Measurements from ENCODE around the gene TMPRSS12.
"Not testable (repeated sequence)": the region's sequence is repeated elsewhere in the genome, so short reads cannot be mapped to it uniquely, and the experiment has no call there.

The TMPRSS12 gene

DNA sequence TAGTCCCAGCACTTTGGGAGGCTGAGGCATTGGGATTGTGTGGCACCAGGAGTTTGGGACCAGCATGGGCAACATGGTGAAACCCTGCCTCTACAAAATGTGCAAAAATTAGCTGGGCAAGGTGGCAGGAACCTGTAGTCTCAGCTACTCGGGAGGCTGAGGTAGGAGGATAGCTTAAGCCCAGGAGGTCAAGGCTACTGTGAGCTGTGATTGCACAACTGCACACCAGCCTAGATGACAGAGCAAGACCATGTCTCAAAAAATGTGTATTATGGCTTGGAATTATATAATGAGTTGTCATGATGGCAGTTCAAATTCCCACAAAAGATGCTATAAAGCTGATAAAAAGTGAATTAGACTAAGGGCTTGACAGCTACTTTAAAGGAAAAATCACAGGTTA, 20.6 kb upstream of the TMPRSS12 start:
- Histone ChIP-seq H3K27me3 (no peaks in the 10 kb centered on the region), H3K4me3 (ENCODE audit: low read depth, low read length) (no peak overlapping the region), H3K36me3 (peaks cover 14% of the 10 kb centered on the region), H3K9me3 (no peaks in the 10 kb centered on the region), H3K4me1 (peaks cover 4% of the 10 kb centered on the region)
- no peak for DNase-seq
- TF ChIP-seq, protein P1, sequence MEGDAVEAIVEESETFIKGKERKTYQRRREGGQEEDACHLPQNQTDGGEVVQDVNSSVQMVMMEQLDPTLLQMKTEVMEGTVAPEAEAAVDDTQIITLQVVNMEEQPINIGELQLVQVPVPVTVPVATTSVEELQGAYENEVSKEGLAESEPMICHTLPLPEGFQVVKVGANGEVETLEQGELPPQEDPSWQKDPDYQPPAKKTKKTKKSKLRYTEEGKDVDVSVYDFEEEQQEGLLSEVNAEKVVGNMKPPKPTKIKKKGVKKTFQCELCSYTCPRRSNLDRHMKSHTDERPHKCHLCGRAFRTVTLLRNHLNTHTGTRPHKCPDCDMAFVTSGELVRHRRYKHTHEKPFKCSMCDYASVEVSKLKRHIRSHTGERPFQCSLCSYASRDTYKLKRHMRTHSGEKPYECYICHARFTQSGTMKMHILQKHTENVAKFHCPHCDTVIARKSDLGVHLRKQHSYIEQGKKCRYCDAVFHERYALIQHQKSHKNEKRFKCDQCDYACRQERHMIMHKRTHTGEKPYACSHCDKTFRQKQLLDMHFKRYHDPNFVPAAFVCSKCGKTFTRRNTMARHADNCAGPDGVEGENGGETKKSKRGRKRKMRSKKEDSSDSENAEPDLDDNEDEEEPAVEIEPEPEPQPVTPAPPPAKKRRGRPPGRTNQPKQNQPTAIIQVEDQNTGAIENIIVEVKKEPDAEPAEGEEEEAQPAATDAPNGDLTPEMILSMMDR (IDR thresholded peaks at IDR 0.05; ENCODE audit: low read depth, low read length), result no peak

DNA sequence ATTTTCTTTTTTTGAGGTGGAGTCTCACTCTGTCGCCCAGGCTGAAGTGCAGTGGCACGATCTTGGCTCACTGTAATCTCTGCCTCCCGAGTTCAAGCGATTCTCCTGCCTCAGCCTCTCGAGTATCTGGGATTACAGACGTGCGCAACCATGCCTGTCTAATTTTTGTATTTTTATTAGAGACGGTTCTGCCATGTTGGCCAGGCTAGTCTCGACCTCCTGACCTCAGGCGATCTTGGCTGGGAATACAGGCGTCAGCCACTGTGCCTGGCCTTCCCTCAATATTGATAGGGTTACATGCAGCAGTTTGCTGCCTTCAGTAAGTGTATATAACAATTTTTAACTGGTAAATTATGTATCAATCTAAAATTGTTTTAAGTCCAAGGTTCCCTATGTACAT, 19.0 kb upstream of the TMPRSS12 start:
- H3K27me3 ChIP-seq; H3K9me3 ChIP-seq; H3K4me3 ChIP-seq (ENCODE audit: low read depth, low read length); DNase-seq; H3K4me1 ChIP-seq: not testable (repeated sequence)
- peaks cover 11% of the 10 kb centered on the region for H3K36me3 ChIP-seq

DNA sequence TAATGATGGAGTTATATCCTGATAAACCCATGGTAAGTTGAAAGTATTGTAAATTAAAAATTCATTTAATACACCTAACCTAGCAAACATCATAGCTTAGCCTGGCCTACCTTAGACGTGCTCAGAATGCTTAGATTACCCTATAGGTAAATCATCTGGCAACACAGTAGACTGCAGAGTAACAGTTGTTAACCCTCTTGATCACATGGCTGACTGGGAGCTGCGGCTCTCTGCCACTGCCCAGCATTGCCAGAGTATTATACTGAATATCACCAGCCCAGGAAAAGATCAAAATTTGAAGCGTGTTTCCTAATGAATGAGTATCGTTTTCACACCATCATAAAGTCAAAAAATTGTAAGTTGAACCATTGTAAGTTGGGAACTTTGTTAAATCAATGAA, 17.8 kb upstream of the TMPRSS12 start:
- Histone ChIP-seq H3K9me3 (no peaks in the 10 kb centered on the region), H3K4me3 (ENCODE audit: low read depth, low read length) (no peak overlapping the region), H3K36me3 (peaks cover 4% of the 10 kb centered on the region; the same call in 1 of the 2 replicates), H3K4me1 (peaks cover 4% of the 10 kb centered on the region), H3K27me3 (no peaks in the 10 kb centered on the region)
- TF ChIP-seq, protein P1 (IDR thresholded peaks at IDR 0.05; ENCODE audit: low read depth, low read length), result no peak
- no peak for DNase-seq

DNA sequence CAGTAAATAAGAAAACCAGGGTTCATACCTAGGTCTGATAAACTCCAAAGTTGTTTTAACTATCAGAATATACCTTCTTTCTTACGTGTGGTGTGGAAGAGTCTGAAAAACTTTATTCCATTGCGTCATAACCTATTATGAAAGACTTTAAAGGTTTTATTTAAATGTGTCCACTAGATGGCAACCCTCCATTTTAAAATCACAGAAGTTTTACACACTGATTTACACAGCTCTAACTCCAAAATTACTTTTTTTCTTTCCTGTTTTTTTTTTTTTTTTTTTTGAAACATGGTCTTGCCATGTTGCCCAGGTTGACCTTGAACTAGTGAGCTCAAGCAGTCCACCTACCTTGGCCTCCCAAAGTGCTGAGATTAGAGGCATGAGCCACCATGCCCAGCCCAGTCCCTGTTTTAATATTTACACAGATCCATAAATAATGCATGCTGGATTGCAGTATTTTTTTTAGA, 17.3 kb upstream of the TMPRSS12 start:
- Histone ChIP-seq H3K27me3 (no peaks in the 10 kb centered on the region), H3K4me1 (peaks cover 4% of the 10 kb centered on the region), H3K9me3 (no peaks in the 10 kb centered on the region), H3K36me3 (no peaks in the 10 kb centered on the region), H3K4me3 (ENCODE audit: low read depth, low read length) (no peak overlapping the region)
- no peak for DNase-seq
- TF ChIP-seq, protein P1 (IDR thresholded peaks at IDR 0.05; ENCODE audit: low read depth, low read length), result 0 out of 2 replicates have a peak, but pooled peaks have one; percentile 32

DNA sequence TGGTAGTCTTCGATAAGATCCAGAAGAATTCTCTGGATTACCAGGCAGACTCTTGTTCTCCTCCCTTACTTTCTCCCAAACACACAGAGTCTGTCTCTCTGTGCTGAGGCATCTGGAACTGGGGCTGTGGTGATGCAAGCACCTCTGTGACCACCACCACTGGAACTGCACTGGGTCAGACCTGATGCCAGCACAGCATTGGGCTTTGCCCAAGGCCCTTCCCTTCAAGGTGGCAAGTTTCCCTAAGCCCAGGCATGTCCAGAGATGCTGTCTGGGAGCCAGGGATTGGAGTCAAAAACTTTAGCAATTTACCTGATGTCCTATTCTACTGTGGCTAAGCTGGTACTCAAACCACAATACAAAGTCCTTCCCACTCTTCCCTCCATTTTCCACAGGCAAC, 14.6 kb upstream of the TMPRSS12 start:
- Histone ChIP-seq H3K4me3 (ENCODE audit: low read depth, low read length) (no peak overlapping the region), H3K9me3 (no peaks in the 10 kb centered on the region), H3K27me3 (no peaks in the 10 kb centered on the region), H3K36me3 (no peaks in the 10 kb centered on the region), H3K4me1 (peaks cover 4% of the 10 kb centered on the region)
- TF ChIP-seq, protein P1 (IDR thresholded peaks at IDR 0.05; ENCODE audit: low read depth, low read length), result no peak
- DNase-seq, result no peak

DNA sequence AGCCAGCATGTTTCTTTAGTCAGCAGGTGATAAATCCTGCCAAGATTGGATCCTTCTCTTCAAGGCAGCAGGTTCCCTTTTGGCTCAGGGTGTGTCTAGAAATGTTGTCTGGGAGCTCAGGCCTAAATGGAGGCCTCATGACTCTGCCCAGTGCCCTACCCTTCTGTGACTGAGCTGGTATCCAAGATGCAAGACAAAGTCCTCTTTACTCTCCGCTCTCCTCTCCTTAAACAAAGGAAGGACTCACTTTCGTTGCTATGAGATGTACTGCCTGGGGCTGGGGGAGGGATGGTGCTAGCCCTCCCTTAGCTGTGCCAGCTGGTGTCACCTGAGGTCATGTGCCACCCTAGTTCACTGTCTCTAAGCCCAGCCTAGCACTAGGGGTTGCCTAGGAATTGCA, 13.8 kb upstream of the TMPRSS12 start:
- Histone ChIP-seq H3K4me1 (peaks cover 4% of the 10 kb centered on the region), H3K36me3 (no peaks in the 10 kb centered on the region), H3K27me3 (no peaks in the 10 kb centered on the region), H3K4me3 (ENCODE audit: low read depth, low read length) (no peak overlapping the region), H3K9me3 (no peaks in the 10 kb centered on the region)
- no peak for DNase-seq
- TF ChIP-seq, protein P1 (IDR thresholded peaks at IDR 0.05; ENCODE audit: low read depth, low read length), result no peak

DNA sequence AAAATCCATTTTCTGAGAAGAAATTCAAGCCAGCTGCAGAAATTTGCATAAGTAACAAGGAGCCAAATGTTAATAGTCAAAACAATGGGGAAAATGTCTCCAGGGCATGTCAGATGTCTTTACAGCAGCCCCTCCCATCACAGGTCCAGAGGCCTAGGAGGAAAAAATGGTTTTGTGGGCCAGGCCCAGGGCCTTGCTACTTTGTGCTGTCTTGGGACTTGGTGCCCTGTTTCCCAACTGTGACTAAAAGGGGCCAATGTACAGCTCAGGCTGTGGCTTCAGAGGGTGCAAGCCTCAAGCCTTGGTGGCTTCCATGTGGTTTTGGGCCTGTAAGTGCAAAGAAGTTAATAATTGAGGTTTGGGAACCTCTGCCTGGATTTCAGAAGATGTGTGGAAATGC, 8.9 kb upstream of the TMPRSS12 start:
- not testable (repeated sequence) for DNase-seq; H3K4me1 ChIP-seq; H3K9me3 ChIP-seq; H3K36me3 ChIP-seq; H3K27me3 ChIP-seq; H3K4me3 ChIP-seq (ENCODE audit: low read depth, low read length)
